ENCODE results near the gene PIK3R6.

The PIK3R6 gene

DNA sequence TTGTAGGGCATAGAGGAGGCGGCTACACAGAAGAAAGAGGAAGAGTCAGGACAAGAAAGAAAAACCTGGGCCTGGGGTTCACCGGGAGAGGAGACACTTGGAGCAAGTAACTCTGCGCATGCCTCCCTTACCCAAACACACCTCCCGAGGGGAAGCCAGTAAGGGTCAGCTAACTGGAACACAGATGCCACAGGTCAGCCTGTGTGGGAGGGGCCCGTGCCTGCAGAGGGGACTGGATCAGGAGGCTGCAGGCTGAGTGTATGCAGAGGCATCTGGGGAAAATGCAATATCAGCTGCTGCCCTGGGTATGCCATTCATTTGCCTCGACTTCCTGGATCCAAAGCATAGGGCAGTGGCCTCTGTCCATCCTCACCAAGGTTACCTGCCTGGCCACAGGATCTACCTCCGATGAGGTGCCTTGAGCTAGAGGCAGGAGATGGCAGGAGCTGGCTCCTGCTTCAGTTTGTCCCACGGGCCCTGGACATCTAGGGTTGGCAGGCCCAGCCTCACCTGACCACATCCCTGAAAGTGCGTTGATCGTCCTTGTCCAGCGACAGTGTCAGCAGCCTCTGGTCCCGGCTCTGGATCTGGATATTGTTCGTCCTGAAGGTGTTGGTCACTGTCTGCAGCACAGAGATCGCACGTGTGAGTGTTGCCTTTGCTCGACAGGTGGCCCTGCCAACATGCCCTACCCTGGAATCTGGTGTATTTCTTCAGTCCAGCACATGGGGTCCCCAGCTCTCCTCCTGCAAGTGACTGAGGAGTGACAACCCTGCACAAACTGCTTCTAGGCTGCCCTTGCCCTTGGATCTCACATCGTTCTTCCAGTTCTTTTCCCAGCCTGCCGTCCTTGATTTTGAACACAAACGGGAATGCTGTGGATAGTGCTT lies 63.7 kb downstream of the PIK3R6 start:
- no peak for DNase-seq (ENCODE audit: low read depth in 1 of 2, low spot score in 1 of 2)
- no peak overlapping the region for H3K4me3 ChIP-seq (replicated peaks; ENCODE audit: insufficient read depth, low read length)
- no peak overlapping the region for H3K27ac ChIP-seq (replicated peaks)
- H3K27me3 ChIP-seq (ENCODE audit: insufficient read depth, poor library complexity, severe bottlenecking): no peaks in the 10 kb centered on the region
- TF ChIP-seq POLR2AphosphoS5 (IDR thresholded peaks at IDR 0.05; ENCODE audit: low read depth): no peak
- TF ChIP-seq, protein P1, sequence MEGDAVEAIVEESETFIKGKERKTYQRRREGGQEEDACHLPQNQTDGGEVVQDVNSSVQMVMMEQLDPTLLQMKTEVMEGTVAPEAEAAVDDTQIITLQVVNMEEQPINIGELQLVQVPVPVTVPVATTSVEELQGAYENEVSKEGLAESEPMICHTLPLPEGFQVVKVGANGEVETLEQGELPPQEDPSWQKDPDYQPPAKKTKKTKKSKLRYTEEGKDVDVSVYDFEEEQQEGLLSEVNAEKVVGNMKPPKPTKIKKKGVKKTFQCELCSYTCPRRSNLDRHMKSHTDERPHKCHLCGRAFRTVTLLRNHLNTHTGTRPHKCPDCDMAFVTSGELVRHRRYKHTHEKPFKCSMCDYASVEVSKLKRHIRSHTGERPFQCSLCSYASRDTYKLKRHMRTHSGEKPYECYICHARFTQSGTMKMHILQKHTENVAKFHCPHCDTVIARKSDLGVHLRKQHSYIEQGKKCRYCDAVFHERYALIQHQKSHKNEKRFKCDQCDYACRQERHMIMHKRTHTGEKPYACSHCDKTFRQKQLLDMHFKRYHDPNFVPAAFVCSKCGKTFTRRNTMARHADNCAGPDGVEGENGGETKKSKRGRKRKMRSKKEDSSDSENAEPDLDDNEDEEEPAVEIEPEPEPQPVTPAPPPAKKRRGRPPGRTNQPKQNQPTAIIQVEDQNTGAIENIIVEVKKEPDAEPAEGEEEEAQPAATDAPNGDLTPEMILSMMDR (IDR thresholded peaks at IDR 0.05; ENCODE audit: insufficient read depth, low read length): no peak
- TF ChIP-seq GABPA (IDR thresholded peaks at IDR 0.05; ENCODE audit: low read depth): no peak
- TF ChIP-seq, protein P2, sequence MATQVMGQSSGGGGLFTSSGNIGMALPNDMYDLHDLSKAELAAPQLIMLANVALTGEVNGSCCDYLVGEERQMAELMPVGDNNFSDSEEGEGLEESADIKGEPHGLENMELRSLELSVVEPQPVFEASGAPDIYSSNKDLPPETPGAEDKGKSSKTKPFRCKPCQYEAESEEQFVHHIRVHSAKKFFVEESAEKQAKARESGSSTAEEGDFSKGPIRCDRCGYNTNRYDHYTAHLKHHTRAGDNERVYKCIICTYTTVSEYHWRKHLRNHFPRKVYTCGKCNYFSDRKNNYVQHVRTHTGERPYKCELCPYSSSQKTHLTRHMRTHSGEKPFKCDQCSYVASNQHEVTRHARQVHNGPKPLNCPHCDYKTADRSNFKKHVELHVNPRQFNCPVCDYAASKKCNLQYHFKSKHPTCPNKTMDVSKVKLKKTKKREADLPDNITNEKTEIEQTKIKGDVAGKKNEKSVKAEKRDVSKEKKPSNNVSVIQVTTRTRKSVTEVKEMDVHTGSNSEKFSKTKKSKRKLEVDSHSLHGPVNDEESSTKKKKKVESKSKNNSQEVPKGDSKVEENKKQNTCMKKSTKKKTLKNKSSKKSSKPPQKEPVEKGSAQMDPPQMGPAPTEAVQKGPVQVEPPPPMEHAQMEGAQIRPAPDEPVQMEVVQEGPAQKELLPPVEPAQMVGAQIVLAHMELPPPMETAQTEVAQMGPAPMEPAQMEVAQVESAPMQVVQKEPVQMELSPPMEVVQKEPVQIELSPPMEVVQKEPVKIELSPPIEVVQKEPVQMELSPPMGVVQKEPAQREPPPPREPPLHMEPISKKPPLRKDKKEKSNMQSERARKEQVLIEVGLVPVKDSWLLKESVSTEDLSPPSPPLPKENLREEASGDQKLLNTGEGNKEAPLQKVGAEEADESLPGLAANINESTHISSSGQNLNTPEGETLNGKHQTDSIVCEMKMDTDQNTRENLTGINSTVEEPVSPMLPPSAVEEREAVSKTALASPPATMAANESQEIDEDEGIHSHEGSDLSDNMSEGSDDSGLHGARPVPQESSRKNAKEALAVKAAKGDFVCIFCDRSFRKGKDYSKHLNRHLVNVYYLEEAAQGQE (IDR thresholded peaks at IDR 0.05; ENCODE audit: insufficient replicate concordance, low read depth): no peak
- TF ChIP-seq SPI1 (IDR thresholded peaks at IDR 0.05; ENCODE audit: borderline replicate concordance, low read depth): no peak

DNA sequence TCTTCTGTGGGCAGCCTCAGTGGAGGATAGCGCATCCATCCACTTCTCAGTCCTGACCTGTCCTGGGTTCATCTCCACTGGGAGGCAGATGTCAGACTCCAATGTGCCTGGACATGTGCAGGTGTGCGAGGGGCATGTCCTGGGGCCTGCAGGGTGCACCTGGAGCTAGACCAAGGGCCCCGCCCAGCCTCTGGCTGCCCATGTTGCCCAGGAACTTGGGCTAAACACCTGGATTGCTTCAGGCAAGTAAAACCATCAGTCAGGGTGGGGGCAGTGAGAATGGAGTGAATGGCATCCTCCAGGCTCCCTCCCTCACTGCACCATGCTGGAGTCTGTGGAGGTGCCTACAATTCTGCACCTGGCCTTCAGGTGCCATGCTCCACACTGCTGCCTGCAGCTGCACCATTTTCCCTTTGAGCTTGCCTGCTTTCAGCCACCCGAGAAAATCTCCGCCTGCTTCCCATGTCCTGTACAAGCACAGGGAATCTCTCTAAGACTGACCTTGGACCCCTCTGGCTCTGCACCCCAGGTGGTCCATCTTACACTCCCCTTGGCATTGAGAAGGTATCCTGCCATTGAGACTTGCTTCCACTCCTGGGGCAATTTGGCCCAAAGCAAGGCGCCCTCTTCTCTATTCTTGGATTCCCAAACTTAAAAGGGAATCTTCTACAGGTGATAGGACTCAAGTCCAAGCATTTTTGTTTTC lies 66.2 kb downstream of the PIK3R6 start:
- TF ChIP-seq POLR2AphosphoS5 (IDR thresholded peaks at IDR 0.05; ENCODE audit: low read depth) (no peak), SPI1 (IDR thresholded peaks at IDR 0.05; ENCODE audit: borderline replicate concordance, low read depth) (no peak), GABPA (IDR thresholded peaks at IDR 0.05; ENCODE audit: low read depth) (no peak)
- TF ChIP-seq, protein P1 (IDR thresholded peaks at IDR 0.05; ENCODE audit: insufficient read depth, low read length): no peak
- TF ChIP-seq, protein P2 (IDR thresholded peaks at IDR 0.05; ENCODE audit: insufficient replicate concordance, low read depth): no peak
- Histone ChIP-seq H3K4me3 (replicated peaks; ENCODE audit: insufficient read depth, low read length) (no peak overlapping the region), H3K27me3 (ENCODE audit: insufficient read depth, poor library complexity, severe bottlenecking) (no peaks in the 10 kb centered on the region), H3K27ac (replicated peaks) (no peak overlapping the region)
- no peak for DNase-seq (ENCODE audit: low read depth in 1 of 2, low spot score in 1 of 2)

DNA sequence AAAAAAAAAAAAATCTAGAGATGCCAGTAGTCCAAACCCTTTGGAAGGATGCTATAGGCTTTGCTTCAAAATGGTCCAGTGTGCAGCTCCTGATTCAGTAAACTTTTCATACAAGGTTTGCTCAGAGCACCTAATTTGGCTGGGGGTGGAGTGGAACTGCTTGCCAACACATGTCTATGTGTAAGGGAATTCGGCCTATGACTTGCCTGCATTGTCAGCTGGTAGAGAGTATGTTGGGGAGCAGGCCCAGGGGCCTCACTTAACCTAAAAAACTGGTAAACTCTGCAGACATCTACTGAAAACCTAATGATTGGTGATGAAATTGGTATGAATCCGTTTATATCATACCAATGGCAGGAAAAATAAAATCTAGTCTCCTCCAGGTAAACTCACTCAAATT lies 66.8 kb downstream of the PIK3R6 start:
- Histone ChIP-seq H3K4me3 (replicated peaks; ENCODE audit: insufficient read depth, low read length) (no peak overlapping the region), H3K27ac (replicated peaks) (no peak overlapping the region), H3K27me3 (ENCODE audit: insufficient read depth, poor library complexity, severe bottlenecking) (no peaks in the 10 kb centered on the region)
- DNase-seq (ENCODE audit: low read depth in 1 of 2, low spot score in 1 of 2): no peak
- TF ChIP-seq, protein P1 (IDR thresholded peaks at IDR 0.05; ENCODE audit: insufficient read depth, low read length): no peak
- TF ChIP-seq GABPA (IDR thresholded peaks at IDR 0.05; ENCODE audit: low read depth) (no peak), POLR2AphosphoS5 (IDR thresholded peaks at IDR 0.05; ENCODE audit: low read depth) (no peak), SPI1 (IDR thresholded peaks at IDR 0.05; ENCODE audit: borderline replicate concordance, low read depth) (no peak)
- TF ChIP-seq, protein P2 (IDR thresholded peaks at IDR 0.05; ENCODE audit: insufficient replicate concordance, low read depth): no peak

All from HL-60 (cell line).